HepG2 (cell line): ENCODE results near the gene SLC25A43.
A peak's percentile ranks its signal among the peaks of the same experiment; 100 is the strongest.

Experiments
- CTCF ChIP-seq: sonication (generic); formaldehyde crosslinking; IDR thresholded peaks from 2 replicates; pipeline ENCODE4 v1.5.0; 2020; ENCODE audit warnings: mild to moderate bottlenecking, missing genetic modification reagents, moderate library complexity
- FOXA1 ChIP-seq, 2 experiments: fragments of 450-650 bp in 1 of 2; sonication (generic) in 1 of 2; formaldehyde crosslinking in 1 of 2; IDR thresholded peaks; 2 replicates each; pipeline versions ENCODE4 v1.4.0 to v1.6.1; 2016 to 2020; ENCODE audit warnings: missing genetic modification reagents in 1 of 2
- FUBP1 ChIP-seq: sonication (generic); formaldehyde crosslinking; IDR thresholded peaks from 2 replicates; pipeline ENCODE4 v1.5.1; 2020; ENCODE audit warnings: missing genetic modification reagents, mild to moderate bottlenecking, borderline replicate concordance
- KLF12 ChIP-seq: sonication (generic); formaldehyde crosslinking; IDR thresholded peaks from 2 replicates; pipeline ENCODE4 v1.4.0; 2020; ENCODE audit warnings: missing genetic modification reagents, borderline replicate concordance
- NFE2L2 ChIP-seq: fragments of 150-350 bp; IDR thresholded peaks from 2 replicates; pipeline ENCODE4 v1.6.1; 2014; ENCODE audit warnings: low read length
- NFYB ChIP-seq: sonication (generic); formaldehyde crosslinking; IDR thresholded peaks from 2 replicates; pipeline ENCODE4 v1.4.0; 2020; ENCODE audit warnings: missing genetic modification reagents
- PHF20 ChIP-seq: sonication (generic); formaldehyde crosslinking; IDR thresholded peaks from 2 replicates; pipeline ENCODE4 v1.5.0; 2020; ENCODE audit warnings: mild to moderate bottlenecking, missing genetic modification reagents
- REST ChIP-seq, 2 experiments: IDR thresholded peaks; 2 replicates each; pipeline ENCODE4 v1.6.1; 2011 to 2012; ENCODE audit warnings: low read length in 2 of 2, borderline replicate concordance in 1 of 2, low read depth in 1 of 2, mild to moderate bottlenecking in 1 of 2, moderate library complexity in 1 of 2
- SP1 ChIP-seq, 2 experiments: fragments of 450-650 bp in 1 of 2; sonication (generic) in 1 of 2; formaldehyde crosslinking in 1 of 2; IDR thresholded peaks; 2 replicates each; pipeline versions ENCODE4 v1.4.0 to v1.6.1; 2016 to 2020; ENCODE audit warnings: missing genetic modification reagents in 1 of 2
- YY1 ChIP-seq: IDR thresholded peaks from 2 replicates; pipeline ENCODE4 v1.6.1; 2011; ENCODE audit warnings: low read length, low read depth, moderate library complexity, mild to moderate bottlenecking; ENCODE audit not compliant: insufficient read depth, insufficient replicate concordance
- ZNF350 ChIP-seq: sonication (generic); formaldehyde crosslinking; IDR thresholded peaks from 2 replicates; pipeline ENCODE4 v1.4.0; 2020; ENCODE audit warnings: mild to moderate bottlenecking, low read depth, missing genetic modification reagents, borderline replicate concordance
- ZNF724P ChIP-seq: sonication (generic); formaldehyde crosslinking; IDR thresholded peaks from 2 replicates; pipeline ENCODE4 v1.8.0; 2022; ENCODE audit warnings: missing genetic modification reagents, borderline replicate concordance

- peak; percentile 37 for TF ChIP-seq CTCF
- no peak for TF ChIP-seq ZNF350 (CRISPR knock-in tag)
- no peak for TF ChIP-seq NFYB (CRISPR knock-in tag)
- no peak for TF ChIP-seq SP1 (IDR thresholded peaks at IDR 0.05)
- no peak for TF ChIP-seq SP1 (CRISPR knock-in tag; IDR thresholded peaks at IDR 0.05)
- no peak for TF ChIP-seq FUBP1 (CRISPR knock-in tag)
- TF ChIP-seq KLF12 (CRISPR knock-in tag), result no peak
- TF ChIP-seq REST (IDR thresholded peaks at IDR 0.05; ENCODE audit: borderline replicate concordance in 1 of 2, low read depth in 1 of 2, low read length in 2 of 2), result no peak
- TF ChIP-seq ZNF724P, result no peak
- no peak for TF ChIP-seq YY1
- TF ChIP-seq NFE2L2, result no peak
- no peak for TF ChIP-seq FOXA1 (IDR thresholded peaks at IDR 0.05)
- TF ChIP-seq FOXA1 (CRISPR knock-in tag; IDR thresholded peaks at IDR 0.05), result no peak
- TF ChIP-seq PHF20 (CRISPR knock-in tag), result no peak
Measured at GRCh38 chrX:119391279-119391678, 7.9 kb upstream of the SLC25A43 start.
